Endothelial cell of umbilical vein (primary cell): Measurements from ENCODE around the gene ZBED4.

Source experiments
- CTCF ChIP-seq, 2 donors: IDR thresholded peaks; 1 replicate in 1 of 2; 2 replicates in 1 of 2; pipeline ENCODE4 v1.5.1; 2011; ENCODE audit warnings: low read length in 2 of 2, mild to moderate bottlenecking in 2 of 2, moderate library complexity in 2 of 2, control low read depth in 1 of 2, inconsistent platforms in 1 of 2, low read depth in 1 of 2; ENCODE audit not compliant: insufficient read depth in 1 of 2; ENCODE audit errors: extremely low read depth in 1 of 2
- EZH2 ChIP-seq: IDR thresholded peaks from 2 replicates; pipeline ENCODE4 v1.6.1; 2012; ENCODE audit warnings: borderline replicate concordance, low read depth, mild to moderate bottlenecking, moderate library complexity, low read length, inconsistent platforms; ENCODE audit not compliant: severe bottlenecking
- JUN ChIP-seq: IDR thresholded peaks from 2 replicates; pipeline ENCODE4 v1.6.1; 2011; ENCODE audit warnings: borderline replicate concordance, low read depth; ENCODE audit not compliant: insufficient read length, insufficient read depth
- MAX ChIP-seq: IDR thresholded peaks from 2 replicates; pipeline ENCODE4 v1.6.1; 2011; ENCODE audit not compliant: insufficient read depth, insufficient read length
- POLR2A ChIP-seq: IDR thresholded peaks from 2 replicates; pipeline ENCODE4 v1.6.1; 2012; ENCODE audit warnings: low read depth, mild to moderate bottlenecking, control low read depth, low read length

DNA sequence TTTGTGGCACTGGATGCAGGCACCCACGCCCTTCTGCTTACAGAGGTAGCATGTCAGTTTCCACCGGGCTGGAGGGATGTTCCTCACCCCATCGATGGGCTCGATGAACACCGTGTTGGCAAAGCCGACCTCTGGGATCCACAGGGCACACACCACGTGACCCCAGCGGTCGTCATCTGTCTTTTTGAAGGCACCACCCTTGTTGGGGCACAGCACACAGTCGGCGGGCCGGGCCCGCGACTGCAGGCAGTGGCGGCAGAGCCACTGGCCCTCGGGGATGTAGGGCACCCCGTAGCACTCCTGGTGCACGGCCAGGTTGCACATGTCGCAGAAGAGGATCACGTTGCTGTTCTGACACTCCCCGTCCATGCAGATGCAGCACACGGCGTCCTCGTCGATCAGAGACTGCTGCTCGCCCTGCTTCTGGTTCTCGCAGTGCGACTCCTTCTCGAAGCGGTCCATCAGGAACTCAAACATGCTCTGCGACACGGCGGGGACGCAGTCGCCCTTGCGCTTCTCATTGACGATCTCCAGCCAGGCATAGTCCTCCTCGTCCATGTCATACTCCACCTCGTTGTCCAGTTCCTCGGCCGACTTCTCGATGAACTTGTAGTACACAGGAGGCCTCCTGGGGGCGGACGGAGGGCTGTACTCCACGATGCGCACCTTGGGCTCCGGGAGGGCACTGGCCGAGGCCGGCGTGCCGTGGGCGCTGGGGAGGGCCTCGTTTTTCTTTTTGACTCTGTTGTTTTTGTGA lies 30.2 kb upstream of the ZBED4 start:
- no peak for TF ChIP-seq CTCF (IDR thresholded peaks at IDR 0.05; ENCODE audit: extremely low read depth in 1 of 2, insufficient read depth in 1 of 2, low read depth in 1 of 2, low read length in 2 of 2)
- no peak for TF ChIP-seq EZH2
- TF ChIP-seq POLR2A, result no peak
- TF ChIP-seq MAX, result no peak
- TF ChIP-seq JUN, result no peak
